Measurements from ENCODE around the gene ITFG1.

The ITFG1 gene

DNA sequence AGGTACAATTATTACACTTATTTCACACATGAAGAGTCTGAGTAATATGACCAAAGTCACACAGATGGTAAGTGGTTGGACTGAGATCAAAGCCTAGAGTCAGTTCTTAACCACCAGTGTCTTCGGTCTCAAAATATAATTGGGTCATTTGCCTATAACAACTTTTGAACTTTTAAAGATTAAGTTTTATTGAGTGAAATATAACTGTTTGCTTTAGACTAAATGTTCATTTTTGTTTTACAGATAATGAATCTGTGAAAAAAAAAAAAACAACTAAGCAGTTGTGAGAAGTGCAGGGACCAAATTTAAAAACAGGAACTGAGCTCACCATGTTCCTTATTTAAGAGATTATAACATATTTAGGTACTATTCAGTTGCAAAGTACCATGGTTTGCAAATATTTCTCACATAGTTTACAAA lies 150.1 kb downstream of the ITFG1 start:
- Histone ChIP-seq H3K9ac (ENCODE audit: low read depth, low read length) (no peak overlapping the region), H3K36me3 (ENCODE audit: insufficient read depth, low read length) (no peaks in the 10 kb centered on the region), H3K9me3 (ENCODE audit: control insufficient read depth, insufficient read depth, low read length) (no peaks in the 10 kb centered on the region), H3K4me1 (ENCODE audit: insufficient read depth, low read length) (peaks cover 10% of the 10 kb centered on the region)

DNA sequence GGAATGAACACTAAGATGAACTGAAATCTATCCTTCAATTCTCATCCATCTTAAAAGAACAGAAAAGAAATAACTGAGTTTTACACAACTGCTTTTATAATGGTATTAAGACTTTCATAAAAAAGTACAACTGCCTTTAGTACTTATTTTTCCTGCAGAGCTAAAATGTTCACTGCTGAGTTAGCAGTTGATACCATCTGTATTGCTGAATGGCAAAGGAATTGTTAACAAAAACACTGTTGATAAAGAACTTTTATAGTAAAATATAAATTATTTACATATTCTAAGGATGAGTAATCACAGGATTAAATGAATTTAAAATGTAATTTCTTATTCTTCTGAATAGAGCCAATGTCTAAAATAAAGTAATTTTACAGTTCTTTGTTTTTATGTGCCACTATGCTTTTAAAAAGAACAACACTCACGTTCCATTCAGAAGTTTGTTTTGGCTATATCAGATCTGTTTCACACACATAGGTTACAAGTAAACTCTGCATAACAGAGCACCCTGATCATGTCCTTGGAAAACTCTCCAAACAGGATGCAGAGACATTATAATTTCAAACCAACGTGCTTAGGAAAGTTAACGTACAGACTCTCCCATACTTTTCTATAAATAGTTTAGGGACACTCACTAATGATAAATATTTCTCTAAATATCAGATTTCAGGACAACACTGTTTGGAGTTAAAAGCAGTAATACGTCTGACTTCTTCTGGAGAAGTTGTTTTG lies 151.1 kb downstream of the ITFG1 start:
- Histone ChIP-seq H3K9me3 (ENCODE audit: control insufficient read depth, insufficient read depth, low read length) (no peaks in the 10 kb centered on the region), H3K36me3 (ENCODE audit: insufficient read depth, low read length) (no peaks in the 10 kb centered on the region), H3K4me1 (ENCODE audit: insufficient read depth, low read length) (peaks cover 10% of the 10 kb centered on the region), H3K9ac (ENCODE audit: low read depth, low read length) (no peak overlapping the region)

DNA sequence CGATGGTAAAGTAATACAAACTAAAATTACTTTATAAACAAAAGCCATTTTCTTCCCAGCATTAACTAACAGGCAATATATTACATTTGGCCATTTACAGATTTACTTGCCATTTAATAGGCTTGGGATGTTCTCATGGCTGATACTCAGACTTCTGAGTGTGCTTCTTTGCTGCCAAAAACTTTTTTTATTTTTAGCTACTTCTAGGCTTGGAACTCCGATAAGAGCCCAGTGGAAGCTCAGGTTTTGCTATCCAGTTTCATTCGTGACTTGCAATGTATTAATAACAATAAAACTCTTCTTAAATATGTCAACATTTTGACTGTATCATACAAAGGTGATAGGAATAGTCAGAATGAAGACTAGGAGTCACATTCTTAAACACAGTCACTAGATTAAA lies 152.3 kb downstream of the ITFG1 start:
- Histone ChIP-seq H3K36me3 (ENCODE audit: insufficient read depth, low read length) (no peaks in the 10 kb centered on the region), H3K9ac (ENCODE audit: low read depth, low read length) (no peak overlapping the region), H3K4me1 (ENCODE audit: insufficient read depth, low read length) (peaks cover 10% of the 10 kb centered on the region), H3K9me3 (ENCODE audit: control insufficient read depth, insufficient read depth, low read length) (no peaks in the 10 kb centered on the region)

DNA sequence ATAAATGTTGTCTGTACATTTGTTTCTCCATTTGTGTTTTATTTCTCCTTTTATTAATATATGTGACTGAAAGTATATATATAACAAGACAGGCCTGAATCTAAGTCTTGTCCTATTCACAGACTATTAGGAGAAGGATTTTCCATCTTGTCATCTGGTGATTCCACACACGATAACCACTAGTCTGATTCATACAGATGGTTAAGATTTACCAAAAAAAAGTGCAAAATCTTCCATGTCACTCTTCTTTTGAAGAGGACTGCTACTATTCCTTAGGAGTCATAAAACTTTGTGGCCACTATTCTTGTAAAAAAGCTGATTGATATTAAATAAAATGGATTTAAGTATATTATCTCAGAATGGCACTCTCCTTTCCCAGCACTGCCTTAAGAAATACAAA lies 156.3 kb downstream of the ITFG1 start:
- H3K36me3 ChIP-seq (ENCODE audit: insufficient read depth, low read length) = no peaks in the 10 kb centered on the region; the same call in 1 of the 2 replicates
- H3K9ac ChIP-seq (ENCODE audit: low read depth, low read length) = no peak overlapping the region
- H3K4me1 ChIP-seq (ENCODE audit: insufficient read depth, low read length) = peaks cover 2% of the 10 kb centered on the region; the same call in 1 of the 2 replicates
- no peaks in the 10 kb centered on the region for H3K9me3 ChIP-seq (ENCODE audit: control insufficient read depth, insufficient read depth, low read length)

GRCh38 chr16:47299587-47299986 lies 161.3 kb downstream of the ITFG1 start:
- no peaks in the 10 kb centered on the region; the same call in 1 of the 2 replicates for H3K36me3 ChIP-seq (ENCODE audit: insufficient read depth, low read length)
- no peak overlapping the region for H3K9ac ChIP-seq (ENCODE audit: low read depth, low read length)
- no peaks in the 10 kb centered on the region for H3K9me3 ChIP-seq (ENCODE audit: control insufficient read depth, insufficient read depth, low read length)
- H3K4me1 ChIP-seq (ENCODE audit: insufficient read depth, low read length) = no peaks in the 10 kb centered on the region

- no peaks in the 10 kb centered on the region for H3K9me3 ChIP-seq (ENCODE audit: control insufficient read depth, insufficient read depth, low read length)
- H3K9ac ChIP-seq (ENCODE audit: low read depth, low read length) = no peak overlapping the region
- no peaks in the 10 kb centered on the region for H3K4me1 ChIP-seq (ENCODE audit: insufficient read depth, low read length)
- no peaks in the 10 kb centered on the region for H3K36me3 ChIP-seq (ENCODE audit: insufficient read depth, low read length)
Observed at GRCh38 chr16:47284999-47285398, 175.9 kb downstream of the ITFG1 start.

DNA sequence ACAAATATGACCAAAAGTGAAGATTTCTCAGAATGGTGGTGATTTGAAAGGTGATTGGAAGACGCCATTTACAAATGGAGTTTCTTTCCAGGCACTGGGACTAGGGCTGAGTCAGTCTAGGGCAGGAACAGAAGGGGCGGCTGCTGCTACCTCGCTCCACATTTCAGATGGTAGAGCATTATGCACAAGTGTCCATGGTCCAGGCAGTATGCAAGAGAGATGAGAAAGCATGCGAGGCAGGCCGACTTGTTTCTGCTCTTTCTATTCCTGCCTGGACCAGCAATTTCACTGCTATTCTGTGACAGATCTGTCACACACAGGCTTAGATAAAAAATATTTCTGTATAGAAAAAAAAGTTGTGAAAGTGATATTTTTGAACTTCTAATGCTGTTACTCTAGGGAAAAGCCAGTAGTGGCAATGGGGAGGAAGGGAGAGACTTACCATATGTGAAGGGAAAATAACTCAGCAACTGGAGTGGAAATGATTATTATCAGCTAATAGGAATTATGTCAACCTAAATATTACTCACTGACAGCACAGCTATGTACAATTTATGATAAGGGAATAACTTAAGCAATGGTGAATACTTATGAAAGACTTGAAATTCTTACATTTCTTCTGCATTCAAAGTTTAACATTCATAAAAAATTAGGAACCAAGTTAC lies 182.4 kb downstream of the ITFG1 start:
- H3K9ac ChIP-seq (ENCODE audit: low read depth, low read length) = no peak overlapping the region
- no peaks in the 10 kb centered on the region for H3K36me3 ChIP-seq (ENCODE audit: insufficient read depth, low read length)
- no peaks in the 10 kb centered on the region for H3K4me1 ChIP-seq (ENCODE audit: insufficient read depth, low read length)
- no peaks in the 10 kb centered on the region for H3K9me3 ChIP-seq (ENCODE audit: control insufficient read depth, insufficient read depth, low read length)

DNA sequence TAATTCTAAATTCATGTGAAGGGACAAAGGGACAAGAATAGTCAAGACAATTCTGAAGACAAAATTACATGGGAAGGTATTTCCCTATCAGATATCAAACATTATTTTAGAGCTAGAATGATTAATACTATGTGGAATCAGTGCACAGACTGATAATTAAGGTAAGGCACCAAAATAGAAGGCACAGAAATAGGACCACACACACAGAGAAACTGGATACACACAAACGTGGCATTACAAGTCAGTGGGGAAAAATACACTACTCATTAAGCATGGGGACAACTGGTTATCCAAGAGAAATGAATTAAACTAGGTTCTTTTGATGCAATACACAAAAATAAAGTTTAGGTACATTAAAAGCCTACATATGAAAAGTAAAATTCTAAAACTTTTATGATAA lies 184.3 kb downstream of the ITFG1 start:
- H3K9me3 ChIP-seq (ENCODE audit: control insufficient read depth, insufficient read depth, low read length) = no peaks in the 10 kb centered on the region
- no peaks in the 10 kb centered on the region for H3K36me3 ChIP-seq (ENCODE audit: insufficient read depth, low read length)
- H3K4me1 ChIP-seq (ENCODE audit: insufficient read depth, low read length) = no peaks in the 10 kb centered on the region
- H3K9ac ChIP-seq (ENCODE audit: low read depth, low read length) = no peak overlapping the region

DNA sequence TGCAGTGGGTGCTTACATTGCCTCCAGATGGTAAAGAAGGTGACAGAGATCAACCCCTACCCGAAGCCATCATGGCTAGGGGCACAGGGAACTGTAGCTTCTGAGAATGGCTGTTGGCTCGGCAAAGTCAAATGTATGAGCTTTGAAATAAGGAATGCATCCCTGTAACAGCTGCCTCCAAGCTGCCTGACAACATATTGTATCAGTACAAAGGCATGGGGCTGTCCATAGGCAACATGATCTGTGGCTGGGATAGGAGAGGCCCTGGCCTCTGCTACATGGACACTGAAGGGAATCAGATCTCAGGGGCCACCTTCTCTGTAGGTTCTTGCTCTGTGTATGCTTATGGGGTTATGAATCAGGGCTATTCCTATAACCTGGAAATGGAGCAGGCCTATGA lies 197.9 kb downstream of the ITFG1 start:
- Histone ChIP-seq H3K36me3 (ENCODE audit: insufficient read depth, low read length) (no peaks in the 10 kb centered on the region), H3K9me3 (ENCODE audit: control insufficient read depth, insufficient read depth, low read length) (no peaks in the 10 kb centered on the region), H3K9ac (ENCODE audit: low read depth, low read length) (no peak overlapping the region), H3K4me1 (ENCODE audit: insufficient read depth, low read length) (no peaks in the 10 kb centered on the region)

- Histone ChIP-seq H3K4me1 (ENCODE audit: insufficient read depth, low read length) (no peaks in the 10 kb centered on the region), H3K9ac (ENCODE audit: low read depth, low read length) (no peak overlapping the region), H3K9me3 (ENCODE audit: control insufficient read depth, insufficient read depth, low read length) (no peaks in the 10 kb centered on the region), H3K36me3 (ENCODE audit: insufficient read depth, low read length) (no peaks in the 10 kb centered on the region)
Observed at GRCh38 chr16:47260503-47260902, 200.4 kb downstream of the ITFG1 start.

GRCh38 chr16:47258874-47259461 lies 201.9 kb downstream of the ITFG1 start:
- H3K9me3 ChIP-seq (ENCODE audit: control insufficient read depth, insufficient read depth, low read length) = no peaks in the 10 kb centered on the region
- no peaks in the 10 kb centered on the region for H3K36me3 ChIP-seq (ENCODE audit: insufficient read depth, low read length)
- H3K9ac ChIP-seq (ENCODE audit: low read depth, low read length) = no peak overlapping the region
- no peaks in the 10 kb centered on the region for H3K4me1 ChIP-seq (ENCODE audit: insufficient read depth, low read length)

DNA sequence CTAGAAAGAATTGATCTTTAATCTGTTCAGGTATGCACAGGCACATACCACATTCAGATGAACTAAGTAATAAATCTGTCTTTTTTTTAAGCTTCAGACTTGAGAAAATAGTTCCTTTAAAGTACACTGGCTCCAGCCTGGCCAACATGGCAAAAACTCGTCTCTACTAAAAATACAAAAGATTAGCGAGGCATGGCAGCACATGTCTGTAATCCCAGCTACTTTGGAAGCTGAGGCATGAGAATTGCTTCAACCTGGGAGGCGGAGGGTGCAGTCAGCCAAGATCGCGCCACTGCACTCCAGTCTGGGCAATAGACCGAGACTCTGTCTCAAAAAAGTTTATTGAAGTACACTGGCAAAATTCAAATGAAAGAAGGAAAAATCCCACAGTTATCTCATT lies 206.1 kb downstream of the ITFG1 start:
- Histone ChIP-seq H3K9me3 (ENCODE audit: control insufficient read depth, insufficient read depth, low read length) (no peaks in the 10 kb centered on the region), H3K36me3 (ENCODE audit: insufficient read depth, low read length) (no peaks in the 10 kb centered on the region), H3K4me1 (ENCODE audit: insufficient read depth, low read length) (0 out of 2 replicates have a peak, but pooled peaks cover 4% of the 10 kb centered on the region), H3K9ac (ENCODE audit: low read depth, low read length) (no peak overlapping the region)

- Histone ChIP-seq H3K9ac (ENCODE audit: low read depth, low read length) (no peak overlapping the region), H3K36me3 (ENCODE audit: insufficient read depth, low read length) (no peaks in the 10 kb centered on the region), H3K4me1 (ENCODE audit: insufficient read depth, low read length) (0 out of 2 replicates have a peak, but pooled peaks cover 4% of the 10 kb centered on the region), H3K9me3 (ENCODE audit: control insufficient read depth, insufficient read depth, low read length) (no peaks in the 10 kb centered on the region)
Observed at GRCh38 chr16:47250983-47251382, 209.9 kb downstream of the ITFG1 start.

DNA sequence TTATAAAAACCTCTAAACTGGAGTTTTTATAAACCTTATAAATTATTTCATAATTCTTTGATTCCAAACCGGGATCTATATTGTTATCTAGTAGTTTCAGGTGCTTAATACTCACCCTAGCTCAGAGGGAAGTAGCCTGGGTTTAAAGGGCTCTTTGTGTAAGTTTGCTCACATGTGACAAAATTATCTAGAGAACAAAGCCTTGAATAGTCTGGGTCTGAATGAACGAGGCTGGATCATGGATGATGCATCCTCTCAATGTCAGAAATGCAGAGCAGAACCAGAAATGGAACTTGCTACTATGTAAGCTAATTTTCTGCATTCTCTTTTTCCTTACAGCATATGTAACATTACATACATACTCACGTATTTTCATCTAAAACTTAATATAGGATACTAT lies 213.2 kb downstream of the ITFG1 start:
- no peaks in the 10 kb centered on the region for H3K9me3 ChIP-seq (ENCODE audit: control insufficient read depth, insufficient read depth, low read length)
- H3K9ac ChIP-seq (ENCODE audit: low read depth, low read length) = no peak overlapping the region
- no peaks in the 10 kb centered on the region for H3K36me3 ChIP-seq (ENCODE audit: insufficient read depth, low read length)
- H3K4me1 ChIP-seq (ENCODE audit: insufficient read depth, low read length) = 0 out of 2 replicates have a peak, but pooled peaks cover 4% of the 10 kb centered on the region

- no peaks in the 10 kb centered on the region for H3K9me3 ChIP-seq (ENCODE audit: control insufficient read depth, insufficient read depth, low read length)
- no peak overlapping the region for H3K9ac ChIP-seq (ENCODE audit: low read depth, low read length)
- H3K4me1 ChIP-seq (ENCODE audit: insufficient read depth, low read length) = no peaks in the 10 kb centered on the region
- no peaks in the 10 kb centered on the region for H3K36me3 ChIP-seq (ENCODE audit: insufficient read depth, low read length)
Observed at GRCh38 chr16:47244206-47244605, 216.7 kb downstream of the ITFG1 start.

Measured in ES-I3 (cell line).